OCI-LY7 (cell line): ENCODE measurements around the gene BPTF. TPM values are rescaled to one million over a fixed set of nuclear protein-coding genes. Genes with fewer than 3 reads are reported as not detected.
"Not testable (repeated sequence)": the region's sequence is repeated elsewhere in the genome, so short reads cannot be mapped to it uniquely, and the experiment has no call there.

Source experiments
- BruUV-seq: library from RNA; stranded (reverse); fragments of 400-500 nt; replicated peaks from 2 replicates; lab custom pipeline; 2021; lab: Mats Ljungman, UMichigan
- CTCF ChIA-PET: fragments of 300-600 bp; sonication (Branson Sonifier 250); formaldehyde crosslinking; loops from one replicate; lab custom pipeline; 2022; ENCODE audit warnings: antibody characterized with exemption; ENCODE audit not compliant: unreplicated experiment; lab: Charles Lee
- POLR2A ChIA-PET: fragments of 300-600 bp; sonication (Branson Sonifier 250); formaldehyde crosslinking; loops from one replicate; lab custom pipeline; 2022; ENCODE audit warnings: antibody characterized with exemption; lab: Charles Lee
- DNase-seq: peaks from one replicate; pipeline ENCODE4 v3.0.0-alpha.2; 2015; ENCODE audit warnings: low spot score
- H2AFZ ChIP-seq: fragments of 200-600 bp; sonication (generic), shearing (Covaris generic); 2 replicates; pipeline ENCODE4 v1.6.1; 2014; ENCODE audit warnings: mild to moderate bottlenecking, antibody characterized with exemption, low read length, moderate library complexity
- H3K27ac ChIP-seq: fragments of 200-600 bp; sonication (generic); 2 replicates; pipeline ENCODE4 v1.5.1; 2014; ENCODE audit warnings: mixed run types, low read depth, mild to moderate bottlenecking, moderate library complexity, low read length, inconsistent platforms; ENCODE audit not compliant: poor library complexity, severe bottlenecking
- H3K36me3 ChIP-seq: fragments of 200-600 bp; sonication (generic); 2 replicates; pipeline ENCODE4 v1.6.1; 2014; ENCODE audit warnings: mild to moderate bottlenecking, antibody characterized with exemption, low read length, moderate library complexity, mixed read lengths; ENCODE audit not compliant: insufficient read depth
- H3K4me1 ChIP-seq: fragments of 200-600 bp; sonication (generic); 2 replicates; pipeline ENCODE4 v1.5.1; 2014; ENCODE audit warnings: mild to moderate bottlenecking, low read length; ENCODE audit not compliant: insufficient read depth, poor library complexity, severe bottlenecking
- H3K4me2 ChIP-seq: fragments of 200-600 bp; sonication (generic); 2 replicates; pipeline ENCODE4 v1.6.1; 2014; ENCODE audit warnings: mild to moderate bottlenecking, low read length
- H3K4me3 ChIP-seq: fragments of 200-600 bp; sonication (generic); 2 replicates; pipeline ENCODE4 v1.5.1; 2014; ENCODE audit warnings: mild to moderate bottlenecking, low read depth, low read length; ENCODE audit not compliant: poor library complexity, severe bottlenecking
- H3K79me2 ChIP-seq: fragments of 200-600 bp; sonication (generic); 2 replicates; pipeline ENCODE4 v1.6.1; 2016; ENCODE audit warnings: low read depth, mild to moderate bottlenecking, low read length, moderate library complexity, mixed read lengths; ENCODE audit not compliant: insufficient read depth
- H3K9me2 ChIP-seq: fragments of 200-600 bp; sonication (generic); 2 replicates; pipeline ENCODE4 v1.6.1; 2016; ENCODE audit warnings: mild to moderate bottlenecking, low read length, mixed read lengths; ENCODE audit not compliant: insufficient read depth
- H3K9me3 ChIP-seq: fragments of 200-600 bp; sonication (generic); 2 replicates; pipeline ENCODE4 v1.6.1; 2014; ENCODE audit warnings: mild to moderate bottlenecking, mixed run types, low read length, mixed read lengths
- H4K20me1 ChIP-seq: fragments of 200-600 bp; sonication (generic); 2 replicates; pipeline ENCODE4 v1.6.1; 2014; ENCODE audit warnings: mild to moderate bottlenecking, antibody characterized with exemption, low read length, moderate library complexity, mixed read lengths; ENCODE audit not compliant: insufficient read depth
- CTCF ChIP-seq: fragments of 200-600 bp; sonication (generic); conservative IDR thresholded peaks from 2 replicates; pipeline ENCODE4 v1.5.1; 2014; ENCODE audit warnings: mild to moderate bottlenecking, antibody characterized with exemption, low read length, moderate library complexity, mixed read lengths
- EZH2phosphoT487 ChIP-seq: fragments of 200-600 bp; sonication (generic); IDR thresholded peaks from 2 replicates; pipeline ENCODE4 v1.6.1; 2018; ENCODE audit warnings: low read depth, borderline replicate concordance, mild to moderate bottlenecking, mixed run types, antibody characterized with exemption, low read length, moderate library complexity, mixed read lengths
- intact Hi-C: fragments of 100-400 bp; cut with micrococcal nuclease; formaldehyde crosslinking; loops from one replicate; pipeline ENCODE4 v1.10.0; 2022; ENCODE audit not compliant: unreplicated experiment
- total RNA-seq, 2 experiments: library from RNA; depleted of rRNA in 1 of 2; stranded (reverse); fragments of >200 nt in 1 of 2; shearing (Covaris generic) in 1 of 2; gene quantifications; 2 replicates each; pipeline ENCODE4 v1.2.3, GENCODE V29; 2014 to 2022

Gene BPTF
- total RNA-seq, 2 experiments from 2014 or later: 104 to 212 TPM

DNA sequence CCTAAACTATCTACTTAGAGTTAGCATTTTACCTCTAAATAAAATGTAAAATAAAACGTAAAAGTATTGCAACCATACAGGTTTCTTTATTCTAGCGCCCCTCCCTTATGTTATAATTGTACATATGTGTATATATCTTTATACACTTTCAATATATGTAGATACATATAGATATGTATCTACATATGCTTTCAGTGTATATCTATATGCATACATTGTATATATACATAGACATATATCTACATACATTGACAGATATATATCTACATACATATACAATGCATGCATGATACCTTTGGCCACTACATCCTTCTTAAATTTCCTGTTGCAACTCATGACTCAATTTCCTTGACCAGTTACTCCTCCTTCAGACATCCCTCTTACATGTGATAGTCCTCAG, 16.7 kb downstream of the BPTF start:
- intact Hi-C loops: no loop called here
- H3K4me1 ChIP-seq: peaks cover 35% of the 10 kb centered on the region
- no TSS peak for BruUV-seq

GRCh38 chr17:67842648-67843047, 17.3 kb downstream of the BPTF start:
- POLR2A ChIA-PET: interaction anchor here (0.7 kb wide), 2 partner anchors 69 to 113 kb away, joined by 4 to 7 read pairs; no protein-coding TSS in a partner anchor
- Histone ChIP-seq H3K4me2 (no peak overlapping the region), H3K79me2 (peaks cover 100% of the 10 kb centered on the region), H3K9me2 (no peaks in the 10 kb centered on the region), H3K9me3 (no peaks in the 10 kb centered on the region), H3K4me3 (no peak overlapping the region), H3K4me1 (peaks cover 28% of the 10 kb centered on the region), H2AFZ (no peak overlapping the region), H4K20me1 (peaks cover 20% of the 10 kb centered on the region; the same call in 1 of the 2 replicates), H3K36me3 (peaks cover 52% of the 10 kb centered on the region), H3K27ac (no peak overlapping the region)
- DNase-seq: no peak
- intact Hi-C loops: no loop called here
- TF ChIP-seq EZH2phosphoT487 (no peak), CTCF (no peak)
- TSS peak; percentile 24 for BruUV-seq
- CTCF ChIA-PET: no interaction called here

More for the DNA sequence above, 16.7 kb downstream of the BPTF start:
- H3K27ac ChIP-seq: no peak overlapping the region
- peaks cover 26% of the 10 kb centered on the region; the same call in 1 of the 2 replicates for H4K20me1 ChIP-seq
- no peak overlapping the region for H2AFZ ChIP-seq
- peaks cover 100% of the 10 kb centered on the region for H3K79me2 ChIP-seq
- no peak for TF ChIP-seq EZH2phosphoT487
- TF ChIP-seq CTCF: no peak
- DNase-seq: no peak
- POLR2A ChIA-PET: no interaction called here
- CTCF ChIA-PET: no interaction called here
- no peak overlapping the region for H3K4me2 ChIP-seq
- no peaks in the 10 kb centered on the region for H3K9me3 ChIP-seq
- no peak overlapping the region for H3K4me3 ChIP-seq
- no peaks in the 10 kb centered on the region for H3K9me2 ChIP-seq
- peaks cover 51% of the 10 kb centered on the region for H3K36me3 ChIP-seq

GRCh38 chr17:67845374-67845773, 20.1 kb downstream of the BPTF start:
- no peak overlapping the region for H3K4me3 ChIP-seq
- no peaks in the 10 kb centered on the region for H3K9me2 ChIP-seq
- TF ChIP-seq CTCF: no peak
- no peak for TF ChIP-seq EZH2phosphoT487
- DNase-seq: no peak
- no peak overlapping the region for H3K4me2 ChIP-seq
- peaks cover 60% of the 10 kb centered on the region for H3K36me3 ChIP-seq
- intact Hi-C loops: no loop called here
- peaks cover 1% of the 10 kb centered on the region for H3K4me1 ChIP-seq
- no peak overlapping the region for H3K27ac ChIP-seq
- no peak overlapping the region for H2AFZ ChIP-seq
- H3K9me3 ChIP-seq: no peaks in the 10 kb centered on the region
- H4K20me1 ChIP-seq: peaks cover under 1% of the 10 kb centered on the region; the same call in 1 of the 2 replicates
- ChIA-PET POLR2A (interaction anchor here (1.1 kb wide), 1 partner anchor 10 kb away, joined by 4 read pairs; no protein-coding TSS in a partner anchor), CTCF (no interaction called here)
- H3K79me2 ChIP-seq: peaks cover 100% of the 10 kb centered on the region
- BruUV-seq: no TSS peak

- H4K20me1 ChIP-seq, CTCF ChIA-PET, intact Hi-C loops, H3K4me1 ChIP-seq, H2AFZ ChIP-seq, DNase-seq, H3K9me2 ChIP-seq, H3K9me3 ChIP-seq, H3K4me2 ChIP-seq, H3K4me3 ChIP-seq, H3K27ac ChIP-seq, POLR2A ChIA-PET: not testable (repeated sequence)
- Histone ChIP-seq H3K36me3 (peaks cover 44% of the 10 kb centered on the region), H3K79me2 (peaks cover 100% of the 10 kb centered on the region)
- TSS peak; percentile 9 for BruUV-seq
Measured at GRCh38 chr17:67848189-67848588, 22.9 kb downstream of the BPTF start.
